SU-DHL-6 (cell line): ENCODE results near the gene EFHB.
"Not testable (repeated sequence)": the region's sequence is repeated elsewhere in the genome, so short reads cannot be mapped to it uniquely, and the experiment has no call there.

Source experiments
- H2AFZ ChIP-seq: fragments of 200-600 bp; sonication (generic); 2 replicates; pipeline ENCODE4 v1.6.1; 2014; ENCODE audit warnings: low read depth, mild to moderate bottlenecking, moderate library complexity, mixed read lengths, antibody characterized with exemption, low read length; ENCODE audit not compliant: severe bottlenecking
- H3F3A ChIP-seq: fragments of 200-600 bp; shearing (Covaris generic); 2 replicates; pipeline ENCODE4 v1.6.0; 2016; ENCODE audit warnings: antibody characterized with exemption, mild to moderate bottlenecking; ENCODE audit not compliant: insufficient read depth
- H3K27ac ChIP-seq: fragments of 200-600 bp; sonication (generic); 2 replicates; pipeline ENCODE4 v1.5.1; 2016; ENCODE audit warnings: low read depth, mild to moderate bottlenecking, low read length, moderate library complexity, mixed read lengths
- H3K27me3 ChIP-seq: fragments of 200-600 bp; sonication (generic), shearing (Covaris generic); 2 replicates; pipeline ENCODE4 v1.6.0; 2014; ENCODE audit warnings: mild to moderate bottlenecking, low read length
- H3K36me3 ChIP-seq: fragments of 200-600 bp; sonication (generic); 2 replicates; pipeline ENCODE4 v1.6.1; 2014; ENCODE audit warnings: mild to moderate bottlenecking, low read length, mixed read lengths
- H3K4me2 ChIP-seq: fragments of 300-600, 200-600 bp; shearing (Covaris generic), sonication (generic); 2 replicates; pipeline ENCODE4 v1.6.0; 2014; ENCODE audit warnings: low read length, low read depth, mild to moderate bottlenecking; ENCODE audit not compliant: poor library complexity, severe bottlenecking
- H3K4me3 ChIP-seq: fragments of 200-600 bp; sonication (generic); 2 replicates; pipeline ENCODE4 v1.5.1; 2014; ENCODE audit warnings: antibody characterized with exemption, low read length, mild to moderate bottlenecking, mixed read lengths; ENCODE audit not compliant: insufficient read depth, poor library complexity, severe bottlenecking
- H3K79me2 ChIP-seq: fragments of 200-600 bp; sonication (generic); 2 replicates; pipeline ENCODE4 v1.6.1; 2014; ENCODE audit warnings: mild to moderate bottlenecking, low read length, moderate library complexity; ENCODE audit not compliant: insufficient read depth
- H3K9ac ChIP-seq: fragments of 200-600 bp; sonication (generic); 2 replicates; pipeline ENCODE4 v1.7.0; 2014; ENCODE audit warnings: mild to moderate bottlenecking, low read length
- H3K9me2 ChIP-seq: fragments of 200-600 bp; sonication (generic); replicated peaks from 2 replicates; pipeline ENCODE4 v1.6.1; 2014; ENCODE audit warnings: low read length; ENCODE audit not compliant: insufficient read depth
- H3K9me3 ChIP-seq: fragments of 200-600 bp; sonication (generic); 2 replicates; pipeline ENCODE4 v1.6.1; 2014; ENCODE audit warnings: low read length, mixed read lengths; ENCODE audit not compliant: insufficient read depth
- H4K20me1 ChIP-seq: fragments of 200-600 bp; sonication (generic); 2 replicates; pipeline ENCODE4 v1.6.1; 2014; ENCODE audit warnings: low read depth, mild to moderate bottlenecking, antibody characterized with exemption, low read length, moderate library complexity, mixed read lengths
- CTCF ChIP-seq: fragments of 200-600 bp; sonication (generic); IDR thresholded peaks from one replicate; pipeline ENCODE4 v1.5.1; 2017; ENCODE audit warnings: antibody characterized with exemption, mild to moderate bottlenecking, low read length, moderate library complexity; ENCODE audit not compliant: insufficient read depth, poor library complexity, severe bottlenecking
- EZH2phosphoT487 ChIP-seq: fragments of 200-600 bp; sonication (generic), shearing (Covaris generic); conservative IDR thresholded peaks from 2 replicates; pipeline ENCODE4 v1.6.1; 2018; ENCODE audit warnings: mild to moderate bottlenecking, antibody characterized with exemption, low read length, moderate library complexity, mixed read lengths

EFHB gene

GRCh38 chr3:19903649-19904048, 30.4 kb downstream of the EFHB start:
- TF ChIP-seq CTCF (no peak), EZH2phosphoT487 (no peak)
- no peaks in the 10 kb centered on the region for H3K79me2 ChIP-seq
- no peak overlapping the region for H3K9ac ChIP-seq

GRCh38 chr3:19901918-19902317, 32.1 kb downstream of the EFHB start:
- Histone ChIP-seq H3K9me2 (no peaks in the 10 kb centered on the region), H3K4me2 (no peak overlapping the region), H3K27ac (no peak overlapping the region), H3K9ac (no peak overlapping the region), H3K36me3 (0 out of 2 replicates have a peak, but pooled peaks cover 2% of the 10 kb centered on the region), H3K4me3 (no peak overlapping the region), H3F3A (no peaks in the 10 kb centered on the region), H2AFZ (no peak overlapping the region), H4K20me1 (no peaks in the 10 kb centered on the region), H3K27me3 (no peaks in the 10 kb centered on the region), H3K9me3 (no peaks in the 10 kb centered on the region), H3K79me2 (no peaks in the 10 kb centered on the region)
- TF ChIP-seq EZH2phosphoT487 = no peak
- TF ChIP-seq CTCF = no peak

More at GRCh38 chr3:19903649-19904048, 30.4 kb downstream of the EFHB start:
- no peak overlapping the region for H2AFZ ChIP-seq
- no peaks in the 10 kb centered on the region for H3F3A ChIP-seq
- H3K36me3 ChIP-seq = 0 out of 2 replicates have a peak, but pooled peaks cover 2% of the 10 kb centered on the region
- H3K27me3 ChIP-seq = no peaks in the 10 kb centered on the region
- no peak overlapping the region for H3K4me3 ChIP-seq
- H3K9me3 ChIP-seq = no peaks in the 10 kb centered on the region
- H3K27ac ChIP-seq = no peak overlapping the region
- no peaks in the 10 kb centered on the region for H3K9me2 ChIP-seq
- no peak overlapping the region for H3K4me2 ChIP-seq
- H4K20me1 ChIP-seq = no peaks in the 10 kb centered on the region

- no peaks in the 10 kb centered on the region for H3K36me3 ChIP-seq
- H2AFZ ChIP-seq = no peak overlapping the region
- H3F3A ChIP-seq = no peaks in the 10 kb centered on the region
- no peak overlapping the region for H3K27ac ChIP-seq
- no peak overlapping the region for H3K4me2 ChIP-seq
- TF ChIP-seq CTCF = no peak
- no peak for TF ChIP-seq EZH2phosphoT487
- H3K9me2 ChIP-seq = no peaks in the 10 kb centered on the region
- no peak overlapping the region for H3K4me3 ChIP-seq
- H4K20me1 ChIP-seq = no peaks in the 10 kb centered on the region
- H3K79me2 ChIP-seq = no peaks in the 10 kb centered on the region
- no peaks in the 10 kb centered on the region for H3K27me3 ChIP-seq
- H3K9me3 ChIP-seq = no peaks in the 10 kb centered on the region
- no peak overlapping the region for H3K9ac ChIP-seq
These were observed 32.7 kb downstream of the EFHB start for GRCh38 chr3:19901337-19901736.

- not testable (repeated sequence) for H3K27me3 ChIP-seq, H3K9me3 ChIP-seq, H3K79me2 ChIP-seq, H4K20me1 ChIP-seq, H3K4me3 ChIP-seq, H3F3A ChIP-seq, H3K9me2 ChIP-seq, H3K4me2 ChIP-seq, H3K27ac ChIP-seq, H3K36me3 ChIP-seq, H2AFZ ChIP-seq, H3K9ac ChIP-seq
These were observed 34.2 kb downstream of the EFHB start for GRCh38 chr3:19899833-19900232.
